ENCODE results near the gene MTHFSD. TPM values are rescaled to one million over a fixed set of nuclear protein-coding genes. Genes with fewer than 3 reads are reported as not detected.

Gene MTHFSD
- polyA plus RNA-seq, 3 donors, result 24.5 to 32.6 (median 32.4) TPM

- no peak for DNase-seq
Measured at GRCh38 chr16:86504315-86505184, 50.5 kb downstream of the MTHFSD start.

DNA sequence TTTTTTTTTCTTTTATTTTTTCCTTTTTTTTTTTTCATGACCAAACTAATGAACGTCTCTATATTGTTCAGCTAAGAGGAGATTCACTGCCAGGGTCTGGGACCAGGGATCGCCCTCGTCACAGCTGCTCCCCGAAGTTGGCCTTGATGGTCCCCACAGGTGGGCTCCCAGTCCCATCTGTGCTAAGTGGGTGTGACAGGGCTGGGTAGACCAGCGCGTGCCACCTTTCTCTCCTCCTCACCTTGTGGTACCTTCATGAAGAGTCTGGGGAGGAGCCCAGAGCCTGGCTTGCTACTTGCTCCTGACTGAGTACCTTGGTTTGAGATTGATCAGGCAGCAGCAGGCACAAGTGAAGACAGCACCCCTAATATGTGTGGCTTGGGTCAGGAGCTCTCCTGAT, 51.2 kb downstream of the MTHFSD start:
- no peak for DNase-seq

DNA sequence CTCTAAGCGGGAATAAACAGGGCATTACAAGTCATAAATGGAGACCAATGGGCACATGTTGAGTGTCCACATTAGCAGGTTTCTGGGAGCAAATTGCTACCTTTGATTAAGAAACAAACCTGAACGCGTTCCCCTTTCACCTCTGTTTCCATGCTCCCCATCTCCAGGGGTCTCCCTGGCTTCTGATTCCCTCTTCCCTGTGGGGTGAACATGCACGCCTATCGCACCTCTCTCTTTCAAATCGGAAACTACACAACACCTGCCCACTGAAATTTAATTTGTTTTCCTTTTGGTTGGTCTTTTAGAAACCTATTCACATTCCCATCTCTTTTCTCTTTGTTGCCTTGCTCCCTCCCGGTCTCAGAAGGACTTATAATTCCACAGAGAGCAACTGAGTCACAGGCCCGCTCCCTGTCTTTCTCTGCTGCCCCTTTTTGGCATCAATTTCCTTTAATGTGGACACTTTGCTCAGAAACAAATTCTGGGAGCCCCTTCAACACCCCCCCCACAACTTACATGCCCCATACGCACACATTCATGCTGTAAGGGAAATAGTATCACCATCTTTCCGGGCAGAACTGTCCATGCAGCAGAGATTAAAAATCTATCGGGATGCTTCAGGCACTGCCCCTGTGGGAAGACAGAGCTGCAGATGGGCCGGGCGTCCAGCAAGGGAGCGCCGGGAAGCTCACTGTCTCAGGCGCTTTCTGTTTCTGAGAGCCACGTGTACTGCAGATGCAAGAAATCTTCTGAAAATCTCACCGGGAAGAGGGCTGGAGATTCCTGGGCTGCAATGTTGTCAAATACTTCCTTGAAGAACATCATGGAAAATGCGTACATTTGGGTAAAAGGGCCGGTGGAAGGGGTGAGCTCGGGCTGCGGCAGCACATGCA, 51.9 kb downstream of the MTHFSD start:
- DNase-seq, result no peak

- DNase-seq, result no peak
Measured at GRCh38 chr16:86501989-86502855, 52.8 kb downstream of the MTHFSD start.

DNA sequence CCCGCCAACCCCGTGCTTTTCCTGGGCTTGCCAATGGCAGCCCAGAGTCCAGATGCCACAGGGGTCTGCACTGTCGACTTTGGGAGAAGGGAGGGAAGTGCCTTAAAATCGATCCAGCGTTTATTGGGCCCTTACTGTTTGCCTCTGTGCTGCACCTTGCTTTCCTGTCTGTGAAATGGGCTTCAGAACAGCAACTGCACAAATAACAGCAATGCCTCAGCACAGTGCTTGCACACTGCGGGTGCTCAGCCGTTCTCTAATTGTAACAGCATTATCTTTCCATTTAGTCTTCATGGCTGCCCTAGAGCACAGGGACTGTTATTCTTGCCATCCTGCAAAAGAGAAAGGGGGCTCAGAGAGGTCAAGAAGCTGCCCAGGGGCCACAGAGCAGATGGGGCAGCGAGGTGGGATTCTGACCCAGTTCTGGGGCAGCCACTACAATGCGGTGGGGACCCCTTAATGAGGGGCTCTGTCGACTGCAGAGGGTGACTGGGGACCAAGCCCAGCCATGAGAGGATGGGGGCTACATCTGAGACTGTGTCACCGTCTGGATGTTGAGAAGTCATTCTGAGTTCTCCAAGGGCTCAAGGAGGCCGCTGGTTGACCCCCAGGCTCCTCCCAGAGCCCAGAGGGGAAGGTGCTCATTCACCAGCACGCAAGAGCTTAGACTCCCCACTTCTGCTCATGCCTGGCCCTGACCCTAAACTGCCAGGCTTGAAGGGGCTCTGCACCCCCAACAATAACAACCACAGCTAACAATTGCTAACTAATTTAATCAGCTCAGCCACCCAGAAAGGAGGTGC, 54.1 kb downstream of the MTHFSD start:
- DNase-seq, result no peak

GRCh38 chr16:86499889-86500707, 54.9 kb downstream of the MTHFSD start:
- DNase-seq, result no peak

GRCh38 chr16:86499440-86499786, 55.6 kb downstream of the MTHFSD start:
- DNase-seq, result no peak

- no peak for DNase-seq
Measured at GRCh38 chr16:86498671-86499439, 56.2 kb downstream of the MTHFSD start.

DNA sequence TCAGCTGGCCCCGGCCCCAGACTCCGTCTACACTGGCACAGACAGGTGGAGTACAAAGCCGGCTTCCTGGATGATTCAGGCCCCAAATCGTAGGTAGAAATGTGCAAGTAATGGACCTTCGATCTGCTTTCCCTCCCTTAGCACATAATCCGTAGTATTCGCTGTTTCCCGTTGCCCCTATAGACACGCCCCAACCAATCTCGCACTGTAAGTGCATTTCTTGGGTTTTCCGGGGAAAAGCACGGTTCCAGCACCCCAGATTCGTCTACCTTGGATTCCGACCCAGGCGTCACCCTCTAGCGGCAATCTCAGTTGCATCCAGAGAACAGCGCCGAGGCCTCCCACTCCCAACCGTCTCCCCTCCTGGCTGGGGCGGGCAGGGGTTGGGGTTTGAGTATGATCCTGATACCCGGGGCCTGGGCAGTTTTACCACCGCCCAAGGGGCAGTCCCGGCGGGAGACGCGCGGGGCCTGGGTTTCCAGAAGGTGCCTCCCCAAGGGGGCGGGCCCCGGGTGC, 56.8 kb downstream of the MTHFSD start:
- DNase-seq, result no peak

- DNase-seq, result no peak
Measured at GRCh38 chr16:86497551-86498021, 57.4 kb downstream of the MTHFSD start.

DNA sequence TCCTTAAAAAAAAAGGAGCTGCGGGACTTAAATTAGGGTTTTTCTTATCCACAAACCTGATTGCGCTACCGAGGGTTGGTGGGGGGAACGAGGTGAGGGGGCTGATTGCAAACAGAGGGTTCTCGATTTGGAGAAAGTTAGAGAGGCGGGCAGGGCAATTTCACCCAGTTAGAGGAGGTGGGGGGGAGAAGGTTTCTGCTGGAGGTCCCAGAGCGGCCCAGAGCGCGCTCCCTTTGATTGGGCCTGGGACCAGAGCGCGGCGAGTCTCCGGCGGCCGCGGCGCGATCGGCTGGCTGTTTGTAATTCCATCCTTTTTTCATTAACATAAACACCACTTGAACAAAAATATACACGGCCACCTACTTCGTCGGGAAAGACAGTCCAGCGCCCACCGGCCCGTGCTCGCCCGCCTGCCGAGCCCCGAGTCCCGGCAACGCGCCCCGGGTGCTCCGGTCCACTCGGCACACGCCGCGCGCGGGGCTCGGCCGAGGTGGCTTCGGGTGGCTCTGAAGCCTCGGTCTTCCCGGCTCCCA, 58.0 kb downstream of the MTHFSD start:
- no peak for DNase-seq

- no peak for DNase-seq
Measured at GRCh38 chr16:86496262-86496928, 58.6 kb downstream of the MTHFSD start.

DNA sequence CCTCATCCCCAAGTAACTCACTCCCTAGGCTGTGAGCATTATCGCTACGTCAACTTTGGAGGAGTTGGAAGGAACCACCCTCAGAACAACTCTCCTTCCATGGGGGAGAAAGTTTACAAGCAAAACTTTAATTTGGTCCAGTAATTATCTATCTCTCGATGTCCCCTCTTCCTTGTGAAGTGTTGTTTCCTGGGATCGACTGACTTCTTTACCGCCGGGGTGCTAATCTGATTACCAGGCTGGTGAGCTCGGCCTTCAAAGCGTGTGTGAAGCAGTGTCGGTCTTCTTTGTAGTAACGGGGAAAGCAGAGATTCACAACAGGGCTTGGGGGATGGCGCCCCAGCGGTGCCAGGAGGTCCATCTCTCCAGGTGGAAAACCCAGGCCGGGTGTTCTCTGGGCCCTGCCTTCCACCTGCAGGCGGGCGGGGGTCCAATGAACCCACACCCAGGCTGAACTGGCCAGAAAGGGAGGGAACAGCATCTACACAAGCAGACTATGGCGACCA, 59.2 kb downstream of the MTHFSD start:
- DNase-seq, result no peak

- no peak for DNase-seq
Measured at GRCh38 chr16:86495357-86495701, 59.7 kb downstream of the MTHFSD start.

GRCh38 chr16:86494565-86495356, 60.3 kb downstream of the MTHFSD start:
- DNase-seq, result no peak

- DNase-seq, result no peak
Measured at GRCh38 chr16:86494039-86494564, 60.9 kb downstream of the MTHFSD start.
